Panc1 (cell line): Measurements from ENCODE around the gene C1QTNF12. TPM values are rescaled to one million over a fixed set of nuclear protein-coding genes. Genes with fewer than 3 reads are reported as not detected.

Experiments
- ATAC-seq: fragments of 200-7000 bp; cut with Tn5 transposase; 2 replicates; pipeline ENCODE4 v1.9.1; 2020; ENCODE audit warnings: mild to moderate bottlenecking, moderate library complexity
- BruUV-seq: library from RNA; stranded (reverse); fragments of 400-500 nt; replicated peaks from 2 replicates; lab custom pipeline; 2021; lab: Mats Ljungman, UMichigan
- CTCF ChIA-PET: fragments of 300-600 bp; sonication (Branson Sonifier 250); formaldehyde crosslinking; loops from one replicate; lab custom pipeline; 2022; ENCODE audit warnings: antibody characterized with exemption; lab: Charles Lee
- POLR2A ChIA-PET: fragments of 300-600 bp; sonication (Branson Sonifier 250); formaldehyde crosslinking; loops from one replicate; lab custom pipeline; 2022; ENCODE audit warnings: antibody characterized with exemption; lab: Charles Lee
- DNase-seq: peaks from one replicate; pipeline ENCODE4 v3.0.0-alpha.2; 2010; ENCODE audit warnings: low read depth, low spot score
- H3K27ac ChIP-seq: 2 replicates; pipeline ENCODE4 v1.5.1; 2011; ENCODE audit warnings: mild to moderate bottlenecking, low read length, inconsistent platforms
- H3K27me3 ChIP-seq: fragments of 200-500 bp; sonication (Bioruptor generic); 2 replicates; pipeline ENCODE4 v1.6.0; 2014; ENCODE audit warnings: low read length, inconsistent platforms; ENCODE audit not compliant: control insufficient read depth, insufficient read depth
- H3K36me3 ChIP-seq: fragments of 200-500 bp; sonication (Bioruptor generic); 2 replicates; pipeline ENCODE4 v1.5.1; 2014; ENCODE audit warnings: inconsistent platforms, mild to moderate bottlenecking, low read length, moderate library complexity; ENCODE audit not compliant: control insufficient read depth, insufficient read depth
- H3K4me1 ChIP-seq: 2 replicates; pipeline ENCODE4 v1.5.1; 2011; ENCODE audit warnings: inconsistent platforms, mild to moderate bottlenecking, low read length, moderate library complexity; ENCODE audit not compliant: control insufficient read depth, insufficient read depth
- H3K4me3 ChIP-seq, 2 experiments: 2 replicates each; pipeline ENCODE4 v1.5.1; 2011 to 2012; ENCODE audit warnings: low read depth in 2 of 2, low read length in 2 of 2, mild to moderate bottlenecking in 2 of 2, inconsistent platforms in 1 of 2, moderate library complexity in 1 of 2
- H3K9me3 ChIP-seq: fragments of 200-500 bp; sonication (Bioruptor generic); 2 replicates; pipeline ENCODE4 v1.5.1; 2014; ENCODE audit warnings: low read depth, mild to moderate bottlenecking, inconsistent platforms, low read length, moderate library complexity; ENCODE audit not compliant: control insufficient read depth, insufficient read depth
- POLR2AphosphoS5 ChIP-seq: IDR thresholded peaks from 2 replicates; pipeline ENCODE4 v1.6.1; 2012; ENCODE audit warnings: mild to moderate bottlenecking, low read depth, low read length, moderate library complexity
- REST ChIP-seq, 2 experiments: IDR thresholded peaks; 2 replicates each; pipeline ENCODE4 v1.6.1; 2011 to 2012; ENCODE audit warnings: low read depth in 2 of 2, control low read depth in 1 of 2, low read length in 1 of 2, mild to moderate bottlenecking in 1 of 2, moderate library complexity in 1 of 2; ENCODE audit not compliant: insufficient read depth in 1 of 2
- SIN3A ChIP-seq: IDR thresholded peaks from 2 replicates; pipeline ENCODE4 v1.6.1; 2012; ENCODE audit warnings: low read depth, mild to moderate bottlenecking, low read length, moderate library complexity, borderline replicate concordance; ENCODE audit not compliant: insufficient read depth
- TCF7L2 ChIP-seq: IDR thresholded peaks from 2 replicates; pipeline ENCODE4 v1.6.1; 2011; ENCODE audit warnings: mild to moderate bottlenecking, low read depth, low read length, inconsistent platforms
- in situ Hi-C: cut with HindIII; loops from 2 replicates; pipeline ENCODE4 v1.10.0; 2016; ENCODE audit warnings: low sequenced_read_pairs, low pct_unique_long_range_greater_than_20kb
- intact Hi-C: fragments of 100-400 bp; cut with micrococcal nuclease; formaldehyde crosslinking; loops from one replicate; pipeline ENCODE4 v1.10.0; 2022; ENCODE audit not compliant: unreplicated experiment
- total RNA-seq: library from RNA; stranded (reverse); gene quantifications from one replicate; pipeline ENCODE4 v1.2.1, GENCODE V29; 2021; ENCODE audit not compliant: unreplicated experiment
- TF ChIP-seq, protein P1 (sequence below): fragments of 450-650 bp; IDR thresholded peaks from 2 replicates; pipeline ENCODE4 v1.5.1; 2017; ENCODE audit warnings: mild to moderate bottlenecking

The C1QTNF12 gene
- total RNA-seq, 1 experiment from 2014 or later, result 41.4 TPM

DNA sequence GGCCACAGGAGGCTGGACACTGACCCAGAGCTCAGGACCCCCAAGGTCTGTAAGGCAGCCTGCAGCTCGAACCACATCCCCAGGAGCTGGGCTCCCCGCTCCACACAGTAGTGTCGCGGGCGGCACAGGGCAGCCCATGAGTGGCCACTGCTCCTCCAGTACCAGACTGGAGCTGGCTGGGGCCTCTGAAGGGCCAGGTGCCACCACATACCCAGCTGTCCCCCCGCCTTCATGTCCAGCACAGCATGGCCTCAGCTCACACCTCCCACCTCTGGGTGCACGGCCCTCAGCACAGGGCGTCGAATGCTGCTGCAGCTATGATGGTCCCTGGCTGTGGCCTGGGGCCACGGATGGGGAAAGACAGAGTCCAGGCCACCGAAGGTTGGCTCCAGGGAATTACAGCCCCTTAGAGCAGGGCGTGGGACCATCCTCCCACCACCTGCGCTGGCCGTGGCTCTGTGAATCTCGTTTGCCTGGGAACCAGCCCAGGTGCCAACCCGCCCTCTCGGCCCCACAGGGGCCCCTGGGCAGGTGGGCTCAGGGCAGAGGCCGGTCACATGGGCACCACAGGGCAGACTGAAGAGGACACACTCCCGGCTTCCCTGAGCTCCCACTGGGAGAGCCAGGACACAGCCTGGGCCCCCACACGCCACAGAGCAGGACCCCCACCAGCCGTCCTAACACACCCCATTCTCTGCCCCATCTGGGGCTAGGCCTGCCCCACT lies 30.5 kb downstream of the C1QTNF12 start:
- POLR2A ChIA-PET, result interaction anchor here (0.5 kb wide), 1 partner anchor 36 kb away, joined by 5 read pairs; no protein-coding TSS in a partner anchor
- ATAC-seq (peak; percentile 24; the same call in 1 of the 2 replicates), DNase-seq (no peak)
- no peaks in the 10 kb centered on the region for H3K4me1 ChIP-seq
- peaks cover 2% of the 10 kb centered on the region; the same call in 1 of the 2 replicates for H3K36me3 ChIP-seq
- H3K27me3 ChIP-seq, result no peaks in the 10 kb centered on the region
- no peaks in the 10 kb centered on the region for H3K9me3 ChIP-seq
- H3K27ac ChIP-seq, result no peak overlapping the region
- BruUV-seq, result no TSS peak
- in situ Hi-C loops, result no loop called here
- TF ChIP-seq SIN3A (no peak), POLR2AphosphoS5 (no peak), TCF7L2 (no peak), REST (IDR thresholded peaks at IDR 0.05; ENCODE audit: insufficient read depth in 1 of 2, low read depth in 2 of 2, low read length in 1 of 2) (no peak)
- TF ChIP-seq, protein P1, sequence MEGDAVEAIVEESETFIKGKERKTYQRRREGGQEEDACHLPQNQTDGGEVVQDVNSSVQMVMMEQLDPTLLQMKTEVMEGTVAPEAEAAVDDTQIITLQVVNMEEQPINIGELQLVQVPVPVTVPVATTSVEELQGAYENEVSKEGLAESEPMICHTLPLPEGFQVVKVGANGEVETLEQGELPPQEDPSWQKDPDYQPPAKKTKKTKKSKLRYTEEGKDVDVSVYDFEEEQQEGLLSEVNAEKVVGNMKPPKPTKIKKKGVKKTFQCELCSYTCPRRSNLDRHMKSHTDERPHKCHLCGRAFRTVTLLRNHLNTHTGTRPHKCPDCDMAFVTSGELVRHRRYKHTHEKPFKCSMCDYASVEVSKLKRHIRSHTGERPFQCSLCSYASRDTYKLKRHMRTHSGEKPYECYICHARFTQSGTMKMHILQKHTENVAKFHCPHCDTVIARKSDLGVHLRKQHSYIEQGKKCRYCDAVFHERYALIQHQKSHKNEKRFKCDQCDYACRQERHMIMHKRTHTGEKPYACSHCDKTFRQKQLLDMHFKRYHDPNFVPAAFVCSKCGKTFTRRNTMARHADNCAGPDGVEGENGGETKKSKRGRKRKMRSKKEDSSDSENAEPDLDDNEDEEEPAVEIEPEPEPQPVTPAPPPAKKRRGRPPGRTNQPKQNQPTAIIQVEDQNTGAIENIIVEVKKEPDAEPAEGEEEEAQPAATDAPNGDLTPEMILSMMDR, result no peak
- intact Hi-C loops, result no loop called here
- H3K4me3 ChIP-seq, result no peak overlapping the region
- CTCF ChIA-PET, result no interaction called here

DNA sequence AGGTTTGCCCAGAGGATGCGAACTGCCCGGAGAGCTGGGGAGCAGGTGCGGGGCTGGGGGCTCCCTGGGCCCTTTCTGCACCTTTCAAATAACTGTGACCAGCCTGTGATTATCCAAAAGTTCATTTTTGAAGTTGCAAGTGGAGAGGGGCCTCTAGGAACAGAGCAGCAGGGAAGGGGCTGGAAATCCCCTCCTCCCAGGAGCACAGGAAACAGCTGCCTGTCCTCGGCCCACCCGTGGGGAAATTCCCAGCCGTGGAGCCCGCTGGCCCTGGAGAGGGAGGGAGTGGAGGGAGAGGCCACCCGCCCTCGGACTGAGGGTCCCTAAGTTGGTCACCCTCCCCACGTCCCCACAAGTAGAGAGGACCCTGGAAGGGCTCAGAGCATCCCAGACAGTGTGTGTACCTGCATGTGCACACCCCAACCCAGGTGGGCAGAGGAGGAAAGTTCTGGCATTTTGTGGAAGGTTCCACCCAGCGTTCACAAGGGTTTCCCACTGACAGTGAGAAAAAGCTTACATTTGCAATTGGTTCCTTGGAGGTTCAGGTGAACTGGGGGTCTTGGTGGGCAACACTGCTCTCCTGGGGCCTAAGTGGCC lies 31.3 kb downstream of the C1QTNF12 start:
- Histone ChIP-seq H3K27ac (no peak overlapping the region), H3K4me1 (no peaks in the 10 kb centered on the region), H3K27me3 (no peaks in the 10 kb centered on the region), H3K36me3 (peaks cover 2% of the 10 kb centered on the region; the same call in 1 of the 2 replicates), H3K4me3 (no peak overlapping the region), H3K9me3 (no peaks in the 10 kb centered on the region)
- intact Hi-C loops, result no loop called here
- POLR2A ChIA-PET, result interaction anchor here (0.5 kb wide), 1 partner anchor 89 kb away, joined by 3 read pairs; no protein-coding TSS in a partner anchor
- ATAC-seq, result no peak
- TF ChIP-seq, protein P1, result no peak
- TF ChIP-seq REST (IDR thresholded peaks at IDR 0.05; ENCODE audit: insufficient read depth in 1 of 2, low read depth in 2 of 2, low read length in 1 of 2) (no peak), POLR2AphosphoS5 (no peak), TCF7L2 (no peak), SIN3A (no peak)
- in situ Hi-C loops, result no loop called here
- CTCF ChIA-PET, result no interaction called here
- BruUV-seq, result no TSS peak
- DNase-seq, result no peak
